GM23338 (cell line): ENCODE measurements around the gene NXF1. TPM values are rescaled to one million over a fixed set of nuclear protein-coding genes. Genes with fewer than 3 reads are reported as not detected.
A peak's percentile ranks its signal among the peaks of the same experiment; 100 is the strongest.

Experiments used
- ATAC-seq: fragments of 200-7000 bp; cut with Tn5 transposase; 3 replicates; pipeline ENCODE4 v1.9.1; 2020
- DNase-seq: peaks from one replicate; pipeline ENCODE4 v3.0.0-alpha.2; 2015; ENCODE audit warnings: low spot score
- H2AFZ ChIP-seq: fragments of 200-600 bp; sonication (generic); 2 replicates; pipeline ENCODE4 v1.8.0; 2016; ENCODE audit warnings: antibody characterized with exemption, mild to moderate bottlenecking, moderate library complexity
- H3F3A ChIP-seq: fragments of 200-600 bp; sonication (generic); replicated peaks from 2 replicates; pipeline ENCODE4 v1.8.0; 2017; ENCODE audit warnings: antibody characterized with exemption, mixed run types, low read depth
- H3K27ac ChIP-seq: fragments of 200-600 bp; sonication (generic); 2 replicates; pipeline ENCODE4 v1.6.1; 2016; ENCODE audit warnings: low read depth
- H3K27me3 ChIP-seq: fragments of 200-600 bp; sonication (generic); 2 replicates; pipeline ENCODE4 v1.8.0; 2016; ENCODE audit warnings: mild to moderate bottlenecking, mixed run types, moderate library complexity; ENCODE audit not compliant: insufficient read depth
- H3K36me3 ChIP-seq: fragments of 200-600 bp; sonication (generic); 2 replicates; pipeline ENCODE4 v1.8.0; 2016; ENCODE audit warnings: mild to moderate bottlenecking; ENCODE audit not compliant: insufficient read depth
- H3K4me1 ChIP-seq: fragments of 200-600 bp; sonication (generic); 2 replicates; pipeline ENCODE4 v1.8.0; 2016; ENCODE audit warnings: mild to moderate bottlenecking, moderate library complexity; ENCODE audit not compliant: insufficient read depth
- H3K4me2 ChIP-seq: fragments of 200-600 bp; sonication (generic); 2 replicates; pipeline ENCODE4 v1.7.1; 2017; ENCODE audit warnings: mixed run types
- H3K4me3 ChIP-seq: fragments of 200-600 bp; sonication (generic); 2 replicates; pipeline ENCODE4 v1.6.1; 2016; ENCODE audit warnings: mixed run types
- H3K79me2 ChIP-seq: fragments of 200-600 bp; sonication (generic); replicated peaks from 2 replicates; pipeline ENCODE4 v1.8.0; 2017; ENCODE audit warnings: mild to moderate bottlenecking; ENCODE audit not compliant: insufficient read depth
- H3K9me2 ChIP-seq: fragments of 200-600 bp; sonication (generic); 2 replicates; pipeline ENCODE4 v1.8.0; 2017; ENCODE audit not compliant: insufficient read depth
- H4K20me1 ChIP-seq: fragments of 200-600 bp; sonication (generic); replicated peaks from 2 replicates; pipeline ENCODE4 v1.8.0; 2017; ENCODE audit warnings: mild to moderate bottlenecking; ENCODE audit not compliant: insufficient read depth
- H3K27ac Mint-ChIP-seq: 2 replicates; pipeline ENCODE4 v1.8.0; 2020; ENCODE audit warnings: inconsistent platforms, mild to moderate bottlenecking, moderate library complexity, mixed read lengths
- H3K27me3 Mint-ChIP-seq: 3 replicates; pipeline ENCODE4 v1.8.0; 2022; ENCODE audit warnings: low read depth, mild to moderate bottlenecking, moderate library complexity, mixed read lengths, inconsistent platforms; ENCODE audit not compliant: insufficient read depth, poor library complexity
- H3K36me3 Mint-ChIP-seq: 3 replicates; pipeline ENCODE4 v1.8.0; 2021; ENCODE audit warnings: low read depth, mild to moderate bottlenecking, inconsistent platforms, moderate library complexity, mixed read lengths
- H3K4me1 Mint-ChIP-seq: 3 replicates; pipeline ENCODE4 v1.8.0; 2020; ENCODE audit warnings: mild to moderate bottlenecking, inconsistent platforms, mixed read lengths
- H3K4me3 Mint-ChIP-seq: 3 replicates; pipeline ENCODE4 v1.8.0; 2021; ENCODE audit warnings: moderate library complexity, mild to moderate bottlenecking, inconsistent platforms, mixed read lengths
- H3K9me3 Mint-ChIP-seq: 3 replicates; pipeline ENCODE4 v1.8.0; 2020; ENCODE audit warnings: moderate library complexity, mild to moderate bottlenecking, inconsistent platforms, mixed read lengths
- CTCF ChIP-seq, 2 experiments: fragments of 200-600 bp in 1 of 2; sonication (generic) in 1 of 2; conservative IDR thresholded peaks; 2 replicates each; pipeline versions ENCODE4 v1.5.1 to v1.6.1; 2016 to 2017; ENCODE audit warnings: antibody characterized with exemption in 2 of 2, low read depth in 2 of 2, mild to moderate bottlenecking in 2 of 2, moderate library complexity in 1 of 2
- JUNB ChIP-seq: IDR thresholded peaks from one replicate; pipeline ENCODE4 v1.6.1; 2016; ENCODE audit warnings: antibody characterized with exemption; ENCODE audit not compliant: unreplicated experiment
- NANOG ChIP-seq: IDR thresholded peaks from 2 replicates; pipeline ENCODE4 v1.6.1; 2016; ENCODE audit warnings: antibody characterized with exemption, borderline replicate concordance
- ZNF114 ChIP-seq: fragments of 250-450 bp; sonication (Bioruptor Pico); IDR thresholded peaks from 2 replicates; pipeline ENCODE4 v1.5.0; 2020; ENCODE audit warnings: mild to moderate bottlenecking, moderate library complexity
- ZNF462 ChIP-seq: fragments of 250-450 bp; sonication (Bioruptor Pico); IDR thresholded peaks from 2 replicates; pipeline ENCODE4 v1.5.0; 2020; ENCODE audit warnings: mild to moderate bottlenecking, moderate library complexity
- polyA plus RNA-seq: library from polyadenylated mRNA; unstranded; fragments of >200 nt; fragmentation: Nextera tagmentation; extraction: Ambion mirVana; gene quantifications from 2 replicates; pipeline ENCODE4 v1.2.1, GENCODE V29; 2016
- total RNA-seq: library from RNA; depleted of rRNA; stranded (reverse); fragments of >200 nt; shearing (Covaris generic); gene quantifications from 2 replicates; pipeline ENCODE4 v1.2.3, GENCODE V29; 2014

NXF1 gene
- total and polyA plus RNA-seq, 2 experiments from 2014 or later, result 31.7 to 31.8 TPM

- peaks cover 10% of the 10 kb centered on the region for H4K20me1 ChIP-seq
- Mint-ChIP-seq H3K27me3 (peaks cover 7% of the 10 kb centered on the region), H3K4me3 (peak overlapping the region; percentile 97), H3K9me3 (no peaks in the 10 kb centered on the region), H3K4me1 (peaks cover 18% of the 10 kb centered on the region), H3K36me3 (peaks cover 39% of the 10 kb centered on the region), H3K27ac (peak overlapping the region; percentile 68; the same call in 1 of the 2 replicates)
- no peaks in the 10 kb centered on the region for H3K9me2 ChIP-seq
- DNase-seq (no peak), ATAC-seq (no peak)
- H3K27me3 ChIP-seq, result no peaks in the 10 kb centered on the region
- H3F3A ChIP-seq, result peaks cover 12% of the 10 kb centered on the region
- peaks cover 27% of the 10 kb centered on the region for H3K79me2 ChIP-seq
- TF ChIP-seq JUNB (no peak), ZNF462 (no peak), CTCF (conservative IDR thresholded peaks at IDR 0.05; ENCODE audit: low read depth in 2 of 2) (no peak), ZNF114 (CRISPR knock-in tag) (no peak), NANOG (no peak)
- H3K36me3 ChIP-seq, result peaks cover 27% of the 10 kb centered on the region; the same call in 1 of the 2 replicates
- peak overlapping the region; percentile 59; the same call in 1 of the 2 replicates for H2AFZ ChIP-seq
- peak overlapping the region; percentile 89 for H3K4me2 ChIP-seq
- H3K4me1 ChIP-seq, result peaks cover 14% of the 10 kb centered on the region; the same call in 1 of the 2 replicates
- H3K27ac ChIP-seq, result peak overlapping the region; percentile 39; the same call in 1 of the 2 replicates
- peak overlapping the region; percentile 73 for H3K4me3 ChIP-seq
These were observed 747 bp downstream of the NXF1 start for GRCh38 chr11:62804310-62805075.
